ENCODE measurements around the gene RUNX1.
"Not testable (repeated sequence)": the region's sequence is repeated elsewhere in the genome, so short reads cannot be mapped to it uniquely, and the experiment has no call there.

RUNX1 gene

DNA sequence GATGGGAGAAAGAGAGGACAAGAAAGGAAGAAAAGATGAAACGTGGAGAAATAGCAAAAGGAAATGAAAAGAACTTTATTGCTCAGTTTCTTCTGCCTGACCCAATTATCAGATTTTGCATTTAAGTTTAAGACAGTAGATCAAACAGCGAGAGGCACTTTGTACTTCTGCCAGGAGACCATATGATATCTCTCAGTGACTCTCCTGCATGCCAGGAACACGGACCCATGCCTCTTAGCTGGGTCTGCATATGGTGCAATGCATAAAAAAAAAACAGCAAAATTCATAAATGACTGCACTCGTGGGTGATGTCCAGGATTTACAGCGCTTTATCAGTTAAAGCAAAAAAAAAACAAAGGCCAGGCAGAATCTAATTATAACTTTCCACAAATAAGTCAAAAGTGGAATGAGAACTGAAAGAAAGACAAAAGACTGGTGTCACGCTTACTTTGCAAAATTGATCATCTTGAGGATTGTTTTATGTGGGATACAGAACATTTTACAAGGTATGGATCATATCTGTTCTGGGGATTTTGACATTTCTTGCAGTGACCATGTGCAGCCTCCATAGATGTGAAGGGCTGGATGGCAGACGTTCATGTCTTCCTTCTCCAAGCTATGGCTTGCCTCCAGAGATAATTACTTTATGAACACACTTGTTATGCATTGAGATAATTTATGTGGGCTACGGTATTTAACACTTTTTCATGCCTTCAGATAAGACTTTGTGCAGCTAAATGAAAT, 79.5 kb downstream of the RUNX1 start:
- no peak for DNase-seq (ENCODE audit: low read depth)

DNA sequence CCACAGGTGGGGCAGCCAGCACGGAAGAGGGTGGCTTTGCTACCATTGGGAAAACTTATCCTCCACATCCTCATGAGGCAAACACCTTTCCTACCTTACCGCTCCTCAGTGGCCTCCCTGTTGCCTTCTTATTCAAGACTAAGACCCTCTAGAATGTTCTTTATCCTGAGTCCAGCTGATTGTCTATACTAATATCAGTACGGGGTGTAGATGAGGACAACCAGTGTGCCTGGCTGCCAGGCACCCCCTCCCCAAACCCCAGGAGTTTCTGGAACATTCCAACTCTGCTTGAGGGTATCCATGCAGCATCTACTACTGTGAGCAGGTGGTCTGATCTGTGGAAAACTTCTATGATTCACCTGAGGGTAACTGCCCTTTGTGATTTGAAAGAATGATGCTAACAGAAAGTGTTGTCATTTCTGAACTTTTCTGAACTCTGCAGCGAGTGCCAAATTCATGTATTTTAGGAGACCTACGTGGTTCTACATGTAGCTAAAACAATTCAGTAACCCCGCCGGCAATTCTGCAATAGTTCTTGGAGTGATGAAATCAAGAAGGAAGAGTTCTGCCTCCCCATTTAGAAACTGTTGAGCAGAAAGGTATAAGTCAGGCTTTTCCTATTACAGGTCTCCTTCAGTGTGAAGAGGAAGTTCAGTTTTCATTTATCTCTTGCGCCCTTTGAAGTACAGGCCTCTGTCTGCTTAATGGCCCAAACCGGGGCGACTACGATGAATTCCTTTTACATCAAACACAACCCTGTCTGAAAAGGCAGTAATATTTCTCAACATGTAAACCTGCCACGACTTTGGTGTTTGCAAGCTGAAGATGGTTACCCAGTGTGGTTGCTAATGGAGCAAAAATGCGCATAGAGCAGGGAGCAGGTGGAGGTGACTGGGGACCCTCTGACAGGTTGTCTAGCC, 80.4 kb downstream of the RUNX1 start:
- DNase-seq (ENCODE audit: low read depth) = no peak

DNA sequence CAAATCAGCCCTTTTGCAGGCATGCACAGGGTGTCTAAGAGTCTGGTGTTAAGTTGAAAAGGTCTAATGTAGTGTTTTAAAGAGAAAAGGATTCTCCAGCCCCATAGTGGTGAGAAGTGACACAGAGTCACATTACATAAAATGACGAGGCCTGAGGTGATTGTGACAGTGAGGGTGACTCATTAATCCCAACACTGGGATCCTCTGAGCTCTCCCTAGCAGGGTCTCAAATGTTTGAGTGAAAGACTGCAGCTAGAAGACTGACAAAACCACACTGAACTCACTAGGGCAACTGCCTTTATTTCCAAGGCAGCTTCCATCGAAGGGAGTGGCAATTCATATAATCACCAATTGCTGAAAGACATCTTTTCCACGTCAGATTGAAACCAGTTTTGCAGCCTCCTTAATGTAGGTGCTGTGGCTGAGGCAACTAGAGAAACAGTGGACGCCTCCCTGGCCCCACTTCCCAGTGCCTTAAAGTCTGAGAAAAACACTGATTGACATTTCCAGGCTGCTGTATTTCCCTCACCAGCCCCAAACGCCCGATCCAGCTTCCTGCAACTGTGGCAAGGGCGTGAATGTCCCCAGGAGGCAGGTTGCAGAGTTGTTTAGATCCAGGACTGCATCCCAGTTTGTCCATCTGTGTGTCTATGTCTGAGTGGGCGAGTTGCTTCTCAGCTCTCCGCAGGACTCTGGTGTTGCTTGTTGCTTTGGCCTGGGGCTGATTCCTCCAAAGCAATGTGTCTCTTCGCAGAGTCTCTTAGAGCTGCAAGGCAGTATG, 81.4 kb downstream of the RUNX1 start:
- DNase-seq (ENCODE audit: low read depth) = peak; percentile 52

DNA sequence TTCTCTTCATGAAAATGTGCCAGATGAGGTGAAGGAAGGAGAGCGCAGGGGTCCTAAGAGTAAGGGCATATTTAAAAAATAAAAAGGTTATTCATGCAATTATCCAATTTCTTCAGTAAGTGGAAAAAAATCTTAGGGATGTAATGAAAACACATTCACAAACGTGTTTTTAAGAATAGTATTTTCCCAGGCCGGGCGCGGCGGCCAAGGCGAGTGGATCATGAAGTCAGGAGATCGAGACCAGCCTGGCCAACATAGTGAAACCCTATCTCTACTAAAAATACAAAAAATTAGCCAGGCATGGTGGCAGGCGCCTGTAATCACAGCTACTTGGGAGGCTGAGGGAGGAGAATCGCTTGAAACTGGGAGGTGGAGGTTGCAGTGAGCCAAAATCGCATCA, 82.2 kb downstream of the RUNX1 start:
- DNase-seq (ENCODE audit: low read depth) = not testable (repeated sequence)

DNA sequence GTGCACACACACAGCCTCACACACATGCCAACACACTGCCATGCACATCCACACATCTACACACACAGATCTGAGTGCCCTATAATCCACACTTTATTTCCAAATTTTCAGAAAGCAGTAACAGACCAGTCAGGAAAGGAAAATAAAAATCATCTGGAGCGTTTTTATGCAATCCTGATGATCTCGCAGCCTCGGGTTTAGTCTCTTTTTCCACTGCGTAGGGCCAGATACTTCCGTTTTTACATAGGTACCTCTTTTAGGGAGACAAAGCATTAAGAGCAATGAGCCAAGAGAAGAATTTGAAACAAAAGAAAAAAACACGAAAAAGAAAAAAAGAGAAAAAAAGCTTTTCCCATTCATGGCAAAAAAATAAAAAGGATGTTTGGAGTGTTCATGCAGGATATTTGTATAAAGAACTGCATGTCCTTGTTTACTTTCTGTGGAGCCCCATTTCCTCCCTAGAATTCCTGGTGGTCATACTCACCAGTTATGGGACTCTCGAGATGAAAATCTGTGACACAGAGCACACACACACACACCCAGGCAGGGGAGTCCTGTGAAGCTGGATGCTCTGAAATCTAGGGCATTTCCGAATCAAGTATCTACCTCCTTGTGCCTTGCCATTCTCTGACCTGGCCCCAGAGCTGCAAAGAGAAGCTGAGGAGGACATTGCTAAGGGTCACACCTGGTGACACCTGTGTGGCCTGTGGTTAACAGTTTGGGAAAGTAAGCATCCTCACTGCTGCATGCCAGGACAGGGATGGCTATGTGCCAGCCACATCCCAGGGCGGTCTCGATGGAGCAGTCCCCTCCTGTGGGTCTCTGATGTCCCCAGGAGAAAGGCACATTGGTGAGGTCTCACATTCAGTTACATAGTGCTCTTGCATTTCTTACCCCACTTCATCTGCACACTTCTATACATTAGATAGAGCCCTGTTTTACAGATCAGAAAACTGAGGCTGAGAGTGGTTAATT, 83.6 kb downstream of the RUNX1 start:
- DNase-seq (ENCODE audit: low read depth) = no peak

DNA sequence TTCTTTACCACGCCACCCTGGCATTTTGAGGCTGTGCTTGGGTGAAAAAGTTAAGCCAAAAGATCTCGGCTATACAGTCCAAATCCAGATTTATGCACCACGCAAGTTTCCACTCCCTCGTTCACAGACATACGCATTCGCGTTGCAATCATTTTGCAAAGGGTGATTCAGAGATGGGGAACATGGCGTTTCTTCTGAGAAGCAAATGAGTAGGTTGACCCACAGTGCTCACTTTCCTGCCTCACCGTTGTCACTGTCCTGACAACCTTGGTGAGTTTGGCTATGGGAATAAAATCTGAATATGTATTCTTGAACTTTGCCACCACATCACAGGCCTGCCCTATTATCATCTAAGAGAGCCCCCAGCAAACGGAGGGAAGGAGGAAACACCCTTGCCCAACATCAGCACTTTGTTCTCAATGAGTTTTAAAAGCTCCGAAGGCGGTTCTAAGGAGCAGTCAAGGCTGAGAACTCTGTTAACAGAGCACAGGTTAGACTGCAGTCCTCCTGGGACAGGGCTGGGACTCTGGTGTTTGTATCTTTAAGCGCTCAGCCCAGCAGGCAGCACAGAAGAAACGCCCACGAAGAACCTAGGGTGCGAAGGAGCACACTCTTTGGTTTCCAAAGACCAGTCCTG, 86.4 kb downstream of the RUNX1 start:
- DNase-seq (ENCODE audit: low read depth) = no peak

DNA sequence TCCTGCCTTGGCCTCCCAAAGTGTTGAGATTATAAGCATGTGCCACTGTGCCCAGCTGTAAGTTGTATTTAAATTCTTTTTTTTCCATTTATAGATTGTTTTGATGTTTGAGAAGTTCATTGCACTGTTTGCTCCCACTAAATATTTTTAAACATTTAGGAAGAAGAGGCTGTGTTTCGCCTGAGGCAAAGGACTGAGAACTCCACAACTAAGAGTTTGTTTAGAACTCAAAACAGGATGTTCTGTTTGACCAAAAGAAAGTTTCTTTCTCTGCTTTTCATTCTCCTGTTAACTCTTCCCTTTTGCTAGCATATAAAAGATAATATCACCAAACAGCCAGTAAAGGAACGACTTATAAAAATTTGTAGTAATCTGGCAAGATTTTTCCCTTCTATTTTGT, 87.0 kb downstream of the RUNX1 start:
- no peak for DNase-seq (ENCODE audit: low read depth)

DNA sequence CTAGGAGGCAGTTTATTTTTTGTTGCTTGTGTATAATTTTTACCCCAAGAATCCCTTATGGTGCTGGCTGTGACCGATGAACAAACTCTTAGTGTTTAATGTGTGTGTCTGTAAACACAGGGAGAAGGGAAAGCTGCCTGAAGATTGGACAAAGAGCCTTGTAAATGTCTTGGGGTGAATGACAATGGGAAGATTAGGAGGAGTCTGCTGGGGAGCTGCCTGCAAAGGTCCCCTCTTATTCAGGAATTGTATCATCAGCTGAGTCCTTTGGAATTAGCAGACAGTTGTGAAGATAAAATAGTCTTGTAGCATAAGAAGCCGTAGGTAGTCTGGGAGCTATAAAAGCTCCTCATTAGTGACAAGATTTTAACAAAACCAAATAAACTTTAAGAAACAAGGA, 88.4 kb downstream of the RUNX1 start:
- no peak for DNase-seq (ENCODE audit: low read depth)

DNA sequence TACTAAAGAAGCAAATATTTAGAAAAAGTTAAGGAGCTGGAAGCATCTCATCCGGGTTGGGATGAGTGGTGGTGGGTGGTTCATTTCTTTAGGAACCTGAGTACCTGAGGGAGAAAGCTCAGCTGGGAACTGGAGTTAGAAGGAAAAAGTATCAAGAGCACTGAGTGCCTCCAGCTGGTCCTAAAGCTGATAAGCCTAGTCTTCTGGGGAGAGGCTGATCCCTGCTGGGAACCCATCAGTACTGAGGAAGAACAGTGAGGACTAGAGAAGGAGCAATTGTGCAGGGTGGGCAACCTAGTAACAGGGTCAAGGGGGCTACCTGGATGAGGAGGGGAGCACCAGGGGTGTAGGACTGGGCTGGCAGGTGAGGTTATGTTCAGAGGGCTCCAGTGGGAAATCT, 89.5 kb downstream of the RUNX1 start:
- DNase-seq (ENCODE audit: low read depth) = no peak

DNA sequence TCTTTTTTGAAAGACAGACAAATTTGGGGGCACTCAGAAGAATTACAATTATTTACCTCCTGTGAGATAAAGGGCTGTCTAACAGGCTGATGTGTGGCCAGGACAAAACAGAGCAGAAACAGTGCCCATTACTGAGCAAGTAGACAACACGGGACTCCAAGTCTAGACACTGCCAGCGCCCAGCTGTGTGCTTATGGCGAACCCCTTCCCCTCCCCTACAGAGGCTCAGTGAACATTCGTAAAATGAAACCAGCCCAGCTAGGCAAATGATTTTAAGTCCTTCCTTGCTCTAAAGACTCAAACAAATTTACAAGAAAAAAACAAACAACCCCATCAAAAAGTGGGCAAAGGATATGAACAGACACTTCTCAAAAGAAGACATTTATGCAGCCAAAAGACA, 91.1 kb downstream of the RUNX1 start:
- no peak for DNase-seq (ENCODE audit: low read depth)

DNA sequence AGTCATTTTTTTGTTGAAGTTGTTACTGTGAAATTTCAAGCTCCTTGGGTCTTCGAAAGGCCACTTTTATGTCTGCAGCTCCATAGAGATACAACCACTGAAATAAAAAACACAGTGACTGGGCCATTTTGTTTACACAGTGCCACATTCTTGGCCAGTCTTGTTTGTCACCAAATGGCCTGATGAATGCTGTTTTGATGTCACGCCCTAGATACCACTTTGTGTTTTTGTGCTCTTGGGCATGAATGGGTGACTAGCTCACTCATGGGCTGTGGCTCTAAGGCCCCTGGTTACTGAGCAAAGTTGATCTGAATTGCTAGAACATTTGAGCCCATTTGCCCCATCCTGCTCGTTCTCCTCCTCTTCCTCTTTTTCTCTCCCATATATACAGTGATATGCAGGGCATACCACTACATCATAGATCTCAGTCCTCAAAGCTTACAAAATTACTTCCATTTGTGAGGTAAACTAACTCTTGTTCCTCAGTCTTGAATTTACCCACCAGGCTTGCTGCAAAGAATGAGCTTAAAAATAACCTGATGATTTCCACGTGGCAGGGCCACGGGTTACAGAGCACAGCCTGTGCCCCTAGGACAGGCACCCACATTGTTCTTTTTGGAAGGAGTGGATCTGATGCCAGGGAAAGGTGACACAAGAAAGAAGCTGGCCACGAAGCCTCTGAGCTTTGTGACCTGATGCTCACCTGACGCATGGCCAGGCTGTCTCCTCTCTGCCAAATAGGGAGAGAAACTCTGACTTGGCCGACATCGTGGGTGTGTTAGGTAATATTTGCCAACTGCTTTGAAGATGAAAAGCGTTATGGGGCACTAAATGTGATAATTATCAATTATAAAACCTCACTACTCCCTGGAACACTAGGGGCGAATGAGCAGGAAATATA, 92.4 kb downstream of the RUNX1 start:
- DNase-seq (ENCODE audit: low read depth) = no peak

DNA sequence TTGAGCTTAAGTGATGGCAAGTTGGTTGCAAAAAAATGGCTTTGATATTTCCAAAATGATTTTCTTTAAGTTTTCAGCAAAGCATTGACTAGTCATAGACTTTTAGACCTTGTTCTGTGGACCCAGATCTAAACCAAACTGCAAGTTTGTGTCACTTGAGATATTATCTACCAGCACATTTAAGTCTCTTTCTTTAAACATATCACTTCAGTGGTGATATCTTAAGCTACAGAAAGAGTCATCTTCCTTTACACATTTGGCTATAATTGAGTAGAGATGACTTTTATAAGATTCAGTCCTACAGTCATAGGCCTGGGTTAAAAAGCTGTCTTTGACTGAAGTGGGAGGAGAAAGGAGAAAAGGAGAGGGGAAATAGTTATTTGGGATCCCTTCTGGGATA, 95.2 kb downstream of the RUNX1 start:
- no peak for DNase-seq (ENCODE audit: low read depth)

DNA sequence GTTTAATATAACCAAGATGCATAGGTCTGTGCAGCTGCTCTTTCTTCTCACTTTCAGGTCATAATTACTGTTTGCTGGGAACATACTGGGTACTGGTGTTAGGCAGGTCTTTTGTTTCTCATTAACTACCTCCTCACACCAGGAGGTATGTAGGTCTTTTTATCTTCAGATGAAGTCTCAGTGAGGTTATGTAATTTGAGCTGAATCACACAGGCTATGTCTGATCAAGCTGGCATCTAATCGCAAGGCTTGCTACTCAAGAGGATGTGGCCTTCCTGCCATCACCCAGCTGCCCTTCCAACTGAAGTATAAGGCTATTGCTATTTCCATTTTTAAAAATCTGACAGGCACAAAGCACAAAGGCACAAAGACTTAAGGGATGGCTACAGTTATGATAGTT, 96.4 kb downstream of the RUNX1 start:
- DNase-seq (ENCODE audit: low read depth) = no peak

DNA sequence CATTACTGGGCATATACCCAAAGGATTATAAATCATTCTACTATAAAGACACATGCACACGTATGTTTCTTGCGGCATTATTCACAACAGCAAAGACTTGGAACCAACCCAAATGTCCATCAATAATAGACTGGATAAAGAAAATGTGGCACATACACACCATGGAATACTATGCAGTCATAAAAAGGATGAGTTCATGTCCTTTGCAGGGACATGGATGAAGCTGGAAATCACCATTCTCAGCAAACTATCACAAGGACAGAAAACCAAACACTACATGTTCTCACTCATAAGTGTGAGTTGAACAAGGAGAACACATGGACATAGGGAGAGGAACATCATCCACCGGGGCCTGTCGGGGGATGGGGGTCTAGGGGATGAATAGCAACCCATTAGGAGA, 97.2 kb downstream of the RUNX1 start:
- not testable (repeated sequence) for DNase-seq (ENCODE audit: low read depth)

DNA sequence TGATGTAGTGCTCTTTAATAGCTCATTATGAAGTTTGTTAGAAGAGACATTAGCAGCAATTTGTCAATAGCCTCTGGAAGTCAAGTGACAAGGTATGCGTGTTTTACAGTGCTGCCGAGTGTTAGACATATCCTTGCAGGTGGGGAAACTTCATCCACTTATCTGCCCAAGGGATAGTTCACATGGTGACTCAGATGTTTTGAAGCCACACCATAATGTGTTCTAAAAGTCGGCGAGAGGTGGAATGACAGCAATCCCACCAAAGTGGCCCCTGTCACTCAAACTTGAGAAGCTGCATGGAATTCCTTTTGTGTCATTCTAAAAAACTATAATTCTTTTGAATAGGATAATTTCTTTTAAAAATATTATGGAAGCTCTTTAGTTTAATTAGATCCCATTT, 98.1 kb downstream of the RUNX1 start:
- no peak for DNase-seq (ENCODE audit: low read depth)

DNA sequence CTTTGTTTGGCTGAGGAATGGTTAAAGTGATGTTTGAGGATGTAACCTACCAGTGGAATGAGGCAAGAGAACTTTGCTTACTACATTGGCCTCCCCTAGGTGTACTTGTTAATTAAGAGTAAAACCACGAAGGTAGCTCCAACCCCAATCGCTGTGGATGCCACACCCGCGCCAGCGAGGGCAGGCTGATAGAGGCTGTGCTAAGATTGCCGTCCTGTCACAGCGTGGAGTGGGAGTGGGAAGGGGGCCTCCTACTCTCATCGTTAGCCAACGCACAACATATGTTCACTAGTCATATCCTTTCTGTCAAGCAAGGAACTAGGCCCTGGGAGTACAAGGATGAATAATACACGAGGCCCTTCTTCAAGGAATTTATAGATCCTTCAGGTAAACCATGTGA, 99.6 kb downstream of the RUNX1 start:
- no peak for DNase-seq (ENCODE audit: low read depth)

DNA sequence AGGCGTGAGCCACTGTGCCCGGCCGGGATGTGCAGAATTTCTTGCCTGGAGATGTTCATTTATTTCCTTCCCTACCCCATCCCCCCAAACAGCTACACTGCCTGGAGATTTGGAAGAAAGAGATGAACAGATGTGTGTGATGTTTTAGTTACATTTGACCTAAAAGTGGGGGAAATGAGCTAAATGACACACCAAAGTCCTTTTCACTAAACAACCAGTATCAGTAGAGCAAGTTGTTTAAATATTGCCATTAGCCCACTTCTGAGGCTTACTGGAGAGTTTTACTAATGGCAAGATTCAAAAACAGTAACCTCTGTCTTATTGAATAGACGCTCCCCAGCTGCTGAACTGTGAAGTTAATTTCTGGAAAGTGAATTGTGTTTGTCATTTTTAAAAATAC, 100.1 kb downstream of the RUNX1 start:
- DNase-seq (ENCODE audit: low read depth) = no peak

DNA sequence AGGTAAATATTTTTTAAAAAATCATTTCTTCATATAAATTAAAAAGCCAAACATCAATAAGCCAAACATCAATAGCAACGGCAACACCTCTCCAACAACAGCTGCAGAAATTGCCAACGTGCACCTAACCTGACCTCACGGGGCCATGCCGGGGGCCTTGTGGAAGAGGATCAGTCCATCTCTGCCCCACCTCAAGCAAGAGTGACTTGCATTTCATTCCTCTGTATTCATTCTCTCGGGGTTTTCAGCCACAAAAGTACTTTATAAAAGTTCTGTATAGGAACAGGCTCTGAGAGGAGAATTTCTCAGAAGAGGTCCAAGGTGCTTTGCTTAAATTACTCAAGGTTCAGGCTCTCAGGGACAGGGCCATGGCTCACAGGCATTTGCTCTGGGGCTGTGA, 100.9 kb downstream of the RUNX1 start:
- no peak for DNase-seq (ENCODE audit: low read depth)

DNA sequence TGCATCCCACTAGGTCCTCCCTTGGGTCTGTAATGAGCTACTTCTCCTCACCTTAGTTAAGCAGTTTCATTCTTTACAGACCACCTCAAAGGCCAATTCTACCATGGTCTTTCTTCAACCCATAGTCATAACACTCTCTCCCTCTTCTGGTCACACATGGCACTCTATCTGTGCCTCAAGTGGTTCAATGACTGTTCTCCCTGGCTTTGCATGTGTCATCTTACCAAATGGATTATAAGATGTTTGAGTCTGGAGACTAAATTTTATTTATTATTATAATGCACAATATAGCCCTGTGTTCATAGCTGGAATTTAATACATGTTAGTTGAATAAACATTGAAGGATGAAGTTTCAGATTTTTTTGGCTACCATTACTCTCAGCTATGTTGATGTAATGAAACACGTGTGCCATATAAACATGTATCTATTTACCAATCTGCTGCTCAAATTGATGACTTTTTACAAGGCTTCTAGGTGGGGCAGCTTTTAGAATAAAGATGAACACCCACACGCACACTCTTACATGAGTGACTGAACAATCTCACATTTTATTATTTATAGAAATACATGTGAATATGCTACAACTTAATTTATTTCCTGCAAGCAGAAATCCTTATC, 102.1 kb downstream of the RUNX1 start:
- DNase-seq (ENCODE audit: low read depth) = no peak

Measured in stimulated activated CD4-positive, alpha-beta T cell treated with anti-CD3 and anti-CD28 coated beads, Interleukin-2, amount 100 ng/mL, for 4 hours (primary cell).